ENCODE results near the gene PGBD2.
"Not testable (repeated sequence)": the region's sequence is repeated elsewhere in the genome, so short reads cannot be mapped to it uniquely, and the experiment has no call there.

PGBD2 gene

GRCh38 chr1:248889914-248890243, 16.2 kb upstream of the PGBD2 start:
- DNase-seq, result not testable (repeated sequence)

- DNase-seq, result no peak
Measured at GRCh38 chr1:248890549-248891498, 15.2 kb upstream of the PGBD2 start.

- no peak for DNase-seq
Measured at GRCh38 chr1:248891758-248892157, 14.3 kb upstream of the PGBD2 start.

- DNase-seq, result no peak
Measured at GRCh38 chr1:248892590-248892989, 13.4 kb upstream of the PGBD2 start.

GRCh38 chr1:248894837-248895236, 11.2 kb upstream of the PGBD2 start:
- DNase-seq, result no peak

- no peak for DNase-seq
Measured at GRCh38 chr1:248897412-248898337, 8.4 kb upstream of the PGBD2 start.

- no peak for DNase-seq
Measured at GRCh38 chr1:248900637-248901036, 5.4 kb upstream of the PGBD2 start.

GRCh38 chr1:248901578-248901977, 4.5 kb upstream of the PGBD2 start:
- DNase-seq, result no peak

- DNase-seq, result no peak
Measured at GRCh38 chr1:248904437-248905216, 1.4 kb upstream of the PGBD2 start.

- DNase-seq, result no peak
Measured at GRCh38 chr1:248905662-248906008, 400 bp upstream of the PGBD2 start.

GRCh38 chr1:248906753-248907661, 972 bp downstream of the PGBD2 start:
- DNase-seq, result no peak

GRCh38 chr1:248910761-248911160, 4.7 kb downstream of the PGBD2 start:
- DNase-seq, result no peak

GRCh38 chr1:248913933-248914332, 7.9 kb downstream of the PGBD2 start:
- DNase-seq, result no peak

- no peak for DNase-seq
Measured at GRCh38 chr1:248914796-248915381, 8.9 kb downstream of the PGBD2 start.

- DNase-seq, result no peak
Measured at GRCh38 chr1:248918131-248918530, 12.1 kb downstream of the PGBD2 start.

GRCh38 chr1:248923352-248924338, 17.6 kb downstream of the PGBD2 start:
- no peak for DNase-seq

- DNase-seq, result peak; percentile 75
Measured at GRCh38 chr1:248924696-248925532, 18.9 kb downstream of the PGBD2 start.

- not testable (repeated sequence) for DNase-seq
Measured at GRCh38 chr1:248925859-248926258, 19.8 kb downstream of the PGBD2 start.

All from CD4-positive, alpha-beta T cell treated with Interleukin-10 for 1 hour (primary cell).